Gastroesophageal sphincter (tissue), 3 donors: Measurements from ENCODE around the gene CDH13.

Experiments used
- EP300 ChIP-seq: sonication (generic); formaldehyde crosslinking; IDR thresholded peaks from one replicate; pipeline ENCODE4 v1.6.1; 2017; ENCODE audit warnings: antibody characterized with exemption, mild to moderate bottlenecking
- POLR2AphosphoS5 ChIP-seq: sonication (generic); formaldehyde crosslinking; IDR thresholded peaks from one replicate; pipeline ENCODE4 v1.6.1; 2017; ENCODE audit warnings: antibody characterized with exemption
- TF ChIP-seq, protein P1 (sequence below), 4 experiments: fragments of 200-600 bp in 2 of 4; fragments of 450-650 bp in 2 of 4; sonication (generic) in 1 of 4; IDR thresholded peaks; one replicate each; pipeline ENCODE4 v1.5.1; 2017 to 2019; ENCODE audit warnings: antibody characterized with exemption in 4 of 4, mild to moderate bottlenecking in 2 of 4, moderate library complexity in 2 of 4

- TF ChIP-seq, protein P1, sequence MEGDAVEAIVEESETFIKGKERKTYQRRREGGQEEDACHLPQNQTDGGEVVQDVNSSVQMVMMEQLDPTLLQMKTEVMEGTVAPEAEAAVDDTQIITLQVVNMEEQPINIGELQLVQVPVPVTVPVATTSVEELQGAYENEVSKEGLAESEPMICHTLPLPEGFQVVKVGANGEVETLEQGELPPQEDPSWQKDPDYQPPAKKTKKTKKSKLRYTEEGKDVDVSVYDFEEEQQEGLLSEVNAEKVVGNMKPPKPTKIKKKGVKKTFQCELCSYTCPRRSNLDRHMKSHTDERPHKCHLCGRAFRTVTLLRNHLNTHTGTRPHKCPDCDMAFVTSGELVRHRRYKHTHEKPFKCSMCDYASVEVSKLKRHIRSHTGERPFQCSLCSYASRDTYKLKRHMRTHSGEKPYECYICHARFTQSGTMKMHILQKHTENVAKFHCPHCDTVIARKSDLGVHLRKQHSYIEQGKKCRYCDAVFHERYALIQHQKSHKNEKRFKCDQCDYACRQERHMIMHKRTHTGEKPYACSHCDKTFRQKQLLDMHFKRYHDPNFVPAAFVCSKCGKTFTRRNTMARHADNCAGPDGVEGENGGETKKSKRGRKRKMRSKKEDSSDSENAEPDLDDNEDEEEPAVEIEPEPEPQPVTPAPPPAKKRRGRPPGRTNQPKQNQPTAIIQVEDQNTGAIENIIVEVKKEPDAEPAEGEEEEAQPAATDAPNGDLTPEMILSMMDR (IDR thresholded peaks at IDR 0.05), result no peak
- TF ChIP-seq EP300 (no peak), POLR2AphosphoS5 (no peak)
These were observed 645.3 kb downstream of the CDH13 start for GRCh38 chr16:83271970-83272575.
